22Rv1 (cell line): Measurements from ENCODE around the gene NPDC1.

Experiments used
- ZFX ChIP-seq: fragments of 450-650 bp; IDR thresholded peaks from 2 replicates; pipeline ENCODE4 v1.6.1; 2017; ENCODE audit warnings: antibody characterized with exemption, borderline replicate concordance
- TF ChIP-seq, protein P1 (sequence below): fragments of 450-650 bp; IDR thresholded peaks from 2 replicates; pipeline ENCODE4 v1.5.1; 2017; ENCODE audit warnings: mild to moderate bottlenecking

DNA sequence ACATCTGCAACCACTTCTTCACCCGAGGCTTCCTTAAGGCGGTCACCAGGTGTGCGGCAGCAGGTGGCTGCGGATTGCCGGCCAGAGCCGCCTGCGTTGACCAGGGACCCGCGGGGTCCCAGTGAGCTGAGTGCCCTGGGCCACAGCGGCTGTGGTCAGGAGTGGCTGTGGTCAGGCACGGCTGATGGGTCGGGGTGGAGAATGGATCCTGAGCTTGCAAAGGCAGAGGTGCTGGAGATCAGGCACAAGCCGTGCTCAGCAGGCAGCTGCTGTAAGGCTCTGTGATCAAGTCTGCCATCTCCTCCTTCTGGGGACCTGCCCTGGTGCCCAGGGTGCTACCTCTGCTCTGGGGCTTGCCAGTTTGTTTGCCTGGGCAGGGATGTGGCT, 33.4 kb upstream of the NPDC1 start:
- TF ChIP-seq, protein P1, sequence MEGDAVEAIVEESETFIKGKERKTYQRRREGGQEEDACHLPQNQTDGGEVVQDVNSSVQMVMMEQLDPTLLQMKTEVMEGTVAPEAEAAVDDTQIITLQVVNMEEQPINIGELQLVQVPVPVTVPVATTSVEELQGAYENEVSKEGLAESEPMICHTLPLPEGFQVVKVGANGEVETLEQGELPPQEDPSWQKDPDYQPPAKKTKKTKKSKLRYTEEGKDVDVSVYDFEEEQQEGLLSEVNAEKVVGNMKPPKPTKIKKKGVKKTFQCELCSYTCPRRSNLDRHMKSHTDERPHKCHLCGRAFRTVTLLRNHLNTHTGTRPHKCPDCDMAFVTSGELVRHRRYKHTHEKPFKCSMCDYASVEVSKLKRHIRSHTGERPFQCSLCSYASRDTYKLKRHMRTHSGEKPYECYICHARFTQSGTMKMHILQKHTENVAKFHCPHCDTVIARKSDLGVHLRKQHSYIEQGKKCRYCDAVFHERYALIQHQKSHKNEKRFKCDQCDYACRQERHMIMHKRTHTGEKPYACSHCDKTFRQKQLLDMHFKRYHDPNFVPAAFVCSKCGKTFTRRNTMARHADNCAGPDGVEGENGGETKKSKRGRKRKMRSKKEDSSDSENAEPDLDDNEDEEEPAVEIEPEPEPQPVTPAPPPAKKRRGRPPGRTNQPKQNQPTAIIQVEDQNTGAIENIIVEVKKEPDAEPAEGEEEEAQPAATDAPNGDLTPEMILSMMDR, result no peak
- TF ChIP-seq ZFX, result no peak
